Stomach (tissue), 9 donors: ENCODE data around the gene CUX1. TPM values are rescaled to one million over a fixed set of nuclear protein-coding genes. Genes with fewer than 3 reads are reported as not detected.
A peak's percentile ranks its signal among the peaks of the same experiment; 100 is the strongest.
"Not testable (repeated sequence)": the region's sequence is repeated elsewhere in the genome, so short reads cannot be mapped to it uniquely, and the experiment has no call there.

Source experiments
- DNase-seq, 2 donors: peaks; one replicate each; pipeline versions ENCODE4 v3.0.0 to v3.0.0-alpha.2; 2013 to 2019
- H3K27ac ChIP-seq, 5 donors: fragments of 200-600 bp in 4 of 5; sonication (generic) in 4 of 5; one replicate each; pipeline ENCODE4 v1.5.1; 2013 to 2019; ENCODE audit warnings: mild to moderate bottlenecking in 1 of 5, moderate library complexity in 1 of 5
- H3K27me3 ChIP-seq, 3 donors: fragments of 200-600 bp; sonication (generic); one replicate each; pipeline ENCODE4 v1.5.1; 2017 to 2019; ENCODE audit warnings: mixed run types in 1 of 3
- H3K36me3 ChIP-seq, 4 donors: fragments of 200-600 bp; sonication (generic); 1 replicate in 3 of 4; 2 replicates in 1 of 4; pipeline ENCODE4 v1.5.1; 2016 to 2019
- H3K4me1 ChIP-seq, 4 donors: fragments of 200-600 bp; sonication (generic); one replicate each; pipeline ENCODE4 v1.5.1; 2016 to 2019
- H3K4me3 ChIP-seq, 4 donors: fragments of 200-600 bp; sonication (generic) in 3 of 4; one replicate each; pipeline ENCODE4 v1.5.1; 2016 to 2019; ENCODE audit warnings: mild to moderate bottlenecking in 1 of 4
- H3K9me3 ChIP-seq, 4 donors: fragments of 200-600 bp; sonication (generic); one replicate each; pipeline ENCODE4 v1.5.1; 2016 to 2019
- EP300 ChIP-seq: sonication (generic); formaldehyde crosslinking; IDR thresholded peaks from one replicate; pipeline ENCODE4 v1.6.1; 2017; ENCODE audit warnings: antibody characterized with exemption
- POLR2A ChIP-seq, 4 donors: fragments of 450-650 bp; IDR thresholded peaks; one replicate each; pipeline ENCODE4 v1.6.1; 2016; ENCODE audit warnings: antibody characterized with exemption in 4 of 4, control low read depth in 2 of 4, mild to moderate bottlenecking in 1 of 4, moderate library complexity in 1 of 4
- POLR2AphosphoS5 ChIP-seq, 3 donors: sonication (generic); formaldehyde crosslinking; IDR thresholded peaks; one replicate each; pipeline ENCODE4 v1.6.1; 2016; ENCODE audit warnings: antibody characterized with exemption in 3 of 3
- WGBS, 5 donors: extraction: QIAGEN DNeasy Blood & Tissue Kit in 3 of 5; methylation state at CpG; one replicate each; pipeline versions ENCODE4 v1.1.5 to v1.1.7; 2013 to 2018; 5-methylcytosine and 5-hydroxymethylcytosine counted together
- intact Hi-C: fragments of 100-400 bp; cut with DNase I; formaldehyde crosslinking; loops from one replicate; pipeline ENCODE4 v1.15.1; 2023; ENCODE audit warnings: low total_unique reads
- polyA plus RNA-seq, 3 donors: library from polyadenylated mRNA; stranded (reverse); fragments of 200-250 nt; gene quantifications; one replicate each; pipeline ENCODE4 v1.2.3, GENCODE V29; 2013
- total RNA-seq, 5 donors: library from RNA; depleted of rRNA; stranded (reverse); fragments of >200 nt; gene quantifications; one replicate each; pipeline versions ENCODE4 v1.1.0 to v1.2.3, GENCODE V29; 2014 to 2016
- TF ChIP-seq, protein P1 (sequence below), 7 experiments: fragments of 450-650 bp in 4 of 7; fragments of 200-600 bp in 3 of 7; sonication (generic) in 3 of 7; IDR thresholded peaks; one replicate each; pipeline ENCODE4 v1.5.1; 2016 to 2019; ENCODE audit warnings: antibody characterized with exemption in 7 of 7, control low read depth in 2 of 7, mild to moderate bottlenecking in 1 of 7
- donor health status: healthy with polysubstance abuse.
- donor health status: Bipolar disorder and iron deficiency.
- donor health status: healthy.

Gene CUX1
- total and polyA plus RNA-seq, 8 donors, result 24.7 to 201 (median 54.7) TPM

DNA sequence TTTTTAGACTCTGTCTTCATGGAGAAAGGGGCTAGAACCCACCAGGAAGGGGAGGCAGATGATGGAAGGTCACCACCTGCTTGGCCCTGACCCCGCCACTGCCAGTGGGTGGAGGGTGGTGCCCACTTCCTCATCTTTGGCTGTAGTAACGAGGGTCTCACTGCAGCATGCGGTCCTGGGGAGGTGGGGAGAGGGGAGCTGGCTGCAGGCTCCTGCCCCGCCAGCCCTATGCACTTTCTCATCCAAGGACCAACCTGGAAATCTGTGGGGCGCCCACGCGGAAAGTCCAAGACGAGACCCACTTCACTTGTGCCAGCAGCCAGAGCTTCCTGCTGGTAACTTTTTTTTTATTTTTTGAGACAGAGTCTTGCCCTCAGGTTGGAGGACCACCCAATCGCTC is 101.0 kb downstream of the CUX1 start:
- H3K4me1 ChIP-seq, result peaks cover 10 to 33% (median 23%) of the 10 kb centered on the region in 4 donors
- WGBS, 5 donors, result 90 to 98% (median 97%) methylated on average over 7 to 9 of the region's 9 CpGs
- intact Hi-C loops, result no loop called here
- H3K9me3 ChIP-seq, result no peaks in the 10 kb centered on the region
- H3K27ac ChIP-seq, result no peak overlapping the region
- TF ChIP-seq POLR2AphosphoS5 (IDR thresholded peaks at IDR 0.05), result no peak
- TF ChIP-seq EP300, result no peak
- TF ChIP-seq, protein P1, sequence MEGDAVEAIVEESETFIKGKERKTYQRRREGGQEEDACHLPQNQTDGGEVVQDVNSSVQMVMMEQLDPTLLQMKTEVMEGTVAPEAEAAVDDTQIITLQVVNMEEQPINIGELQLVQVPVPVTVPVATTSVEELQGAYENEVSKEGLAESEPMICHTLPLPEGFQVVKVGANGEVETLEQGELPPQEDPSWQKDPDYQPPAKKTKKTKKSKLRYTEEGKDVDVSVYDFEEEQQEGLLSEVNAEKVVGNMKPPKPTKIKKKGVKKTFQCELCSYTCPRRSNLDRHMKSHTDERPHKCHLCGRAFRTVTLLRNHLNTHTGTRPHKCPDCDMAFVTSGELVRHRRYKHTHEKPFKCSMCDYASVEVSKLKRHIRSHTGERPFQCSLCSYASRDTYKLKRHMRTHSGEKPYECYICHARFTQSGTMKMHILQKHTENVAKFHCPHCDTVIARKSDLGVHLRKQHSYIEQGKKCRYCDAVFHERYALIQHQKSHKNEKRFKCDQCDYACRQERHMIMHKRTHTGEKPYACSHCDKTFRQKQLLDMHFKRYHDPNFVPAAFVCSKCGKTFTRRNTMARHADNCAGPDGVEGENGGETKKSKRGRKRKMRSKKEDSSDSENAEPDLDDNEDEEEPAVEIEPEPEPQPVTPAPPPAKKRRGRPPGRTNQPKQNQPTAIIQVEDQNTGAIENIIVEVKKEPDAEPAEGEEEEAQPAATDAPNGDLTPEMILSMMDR (IDR thresholded peaks at IDR 0.05), result no peak
- TF ChIP-seq POLR2A (IDR thresholded peaks at IDR 0.05), result no peak
- no peak for DNase-seq
- no peaks in the 10 kb centered on the region for H3K27me3 ChIP-seq
- H3K4me3 ChIP-seq, result no peak overlapping the region
- peaks cover 22 to 49% (median 46%) of the 10 kb centered on the region in 4 donors for H3K36me3 ChIP-seq

DNA sequence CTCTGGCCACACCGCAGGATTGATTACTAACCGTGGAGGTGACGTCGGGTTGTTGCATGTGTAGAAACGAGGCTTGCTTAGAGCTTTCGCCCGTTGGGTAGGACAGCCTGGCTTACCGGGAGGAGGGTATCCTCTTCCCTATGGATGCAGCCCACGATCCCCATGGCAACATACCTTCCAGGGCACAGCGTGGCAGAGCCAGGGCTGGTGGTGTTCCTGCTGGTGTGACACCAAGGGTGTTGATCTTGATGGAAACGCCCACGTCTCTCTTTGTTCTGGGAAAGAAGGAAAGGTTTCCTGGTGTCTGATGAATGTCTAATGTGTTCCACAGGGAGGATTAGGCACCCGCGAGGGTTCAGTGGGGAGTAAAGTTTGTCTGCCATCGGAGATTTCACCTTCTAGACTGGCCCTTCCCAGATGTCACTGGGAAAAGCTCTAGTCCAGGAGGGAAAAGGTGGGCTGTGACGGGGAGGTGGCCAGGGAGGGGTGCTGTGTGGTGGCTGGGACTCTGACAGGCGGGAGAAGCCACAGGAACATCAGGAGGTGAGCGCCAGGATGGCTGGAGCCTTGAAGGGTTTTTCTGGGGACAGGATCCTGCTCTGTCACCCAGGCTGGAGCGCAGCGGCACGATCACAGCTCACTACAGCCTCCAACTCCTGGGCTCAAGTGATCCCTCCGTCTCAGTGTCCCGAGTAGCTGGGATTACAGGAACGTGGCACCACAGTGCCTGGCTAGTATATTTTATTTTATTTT is 102.1 kb downstream of the CUX1 start:
- peaks cover 22 to 50% (median 47%) of the 10 kb centered on the region in 4 donors for H3K36me3 ChIP-seq
- intact Hi-C loops, result no loop called here
- no peaks in the 10 kb centered on the region for H3K27me3 ChIP-seq
- no peak overlapping the region for H3K27ac ChIP-seq
- no peak overlapping the region for H3K4me3 ChIP-seq
- H3K9me3 ChIP-seq, result no peaks in the 10 kb centered on the region
- peaks cover 10 to 33% (median 21%) of the 10 kb centered on the region in 4 donors for H3K4me1 ChIP-seq
- TF ChIP-seq POLR2A (IDR thresholded peaks at IDR 0.05) (no peak), POLR2AphosphoS5 (IDR thresholded peaks at IDR 0.05) (no peak), EP300 (no peak)
- TF ChIP-seq, protein P1 (IDR thresholded peaks at IDR 0.05), result no peak
- WGBS, 5 donors, result 90 to 94% (median 94%) methylated on average over 23 to 24 of the region's 24 CpGs
- DNase-seq, result no peak

DNA sequence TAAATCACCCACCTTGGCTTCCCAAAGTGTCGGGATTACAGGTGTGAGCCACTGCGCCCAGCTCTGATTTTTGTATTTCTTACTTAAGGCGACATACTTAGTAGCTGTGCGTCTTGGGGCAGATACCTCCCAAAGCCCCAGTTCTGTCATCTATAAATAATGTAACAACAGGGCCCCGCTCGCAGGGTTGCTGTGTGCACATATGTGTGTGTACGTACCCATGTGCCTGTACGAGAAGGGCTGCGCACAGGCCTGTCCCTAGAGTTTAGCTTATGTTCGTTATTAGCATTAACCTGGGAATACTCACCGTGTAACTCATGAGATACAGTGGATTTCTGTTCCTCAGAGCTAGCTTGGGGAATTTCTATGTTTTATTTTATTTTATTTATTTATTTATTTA is 103.6 kb downstream of the CUX1 start:
- Histone ChIP-seq H3K27me3 (no peaks in the 10 kb centered on the region), H3K4me3 (no peak overlapping the region), H3K4me1 (peaks cover 10 to 31% (median 19%) of the 10 kb centered on the region in 4 donors), H3K36me3 (peaks cover 17 to 43% (median 38%) of the 10 kb centered on the region in 4 donors), H3K9me3 (no peaks in the 10 kb centered on the region), H3K27ac (no peak overlapping the region)
- no peak for TF ChIP-seq POLR2A (IDR thresholded peaks at IDR 0.05)
- TF ChIP-seq, protein P1 (IDR thresholded peaks at IDR 0.05), result no peak
- TF ChIP-seq EP300, result no peak
- no peak for TF ChIP-seq POLR2AphosphoS5 (IDR thresholded peaks at IDR 0.05)
- WGBS, 5 donors, result 92 to 98% (median 93%) methylated on average over 11 of the region's 11 CpGs
- DNase-seq, result no peak
- intact Hi-C loops, result no loop called here

DNA sequence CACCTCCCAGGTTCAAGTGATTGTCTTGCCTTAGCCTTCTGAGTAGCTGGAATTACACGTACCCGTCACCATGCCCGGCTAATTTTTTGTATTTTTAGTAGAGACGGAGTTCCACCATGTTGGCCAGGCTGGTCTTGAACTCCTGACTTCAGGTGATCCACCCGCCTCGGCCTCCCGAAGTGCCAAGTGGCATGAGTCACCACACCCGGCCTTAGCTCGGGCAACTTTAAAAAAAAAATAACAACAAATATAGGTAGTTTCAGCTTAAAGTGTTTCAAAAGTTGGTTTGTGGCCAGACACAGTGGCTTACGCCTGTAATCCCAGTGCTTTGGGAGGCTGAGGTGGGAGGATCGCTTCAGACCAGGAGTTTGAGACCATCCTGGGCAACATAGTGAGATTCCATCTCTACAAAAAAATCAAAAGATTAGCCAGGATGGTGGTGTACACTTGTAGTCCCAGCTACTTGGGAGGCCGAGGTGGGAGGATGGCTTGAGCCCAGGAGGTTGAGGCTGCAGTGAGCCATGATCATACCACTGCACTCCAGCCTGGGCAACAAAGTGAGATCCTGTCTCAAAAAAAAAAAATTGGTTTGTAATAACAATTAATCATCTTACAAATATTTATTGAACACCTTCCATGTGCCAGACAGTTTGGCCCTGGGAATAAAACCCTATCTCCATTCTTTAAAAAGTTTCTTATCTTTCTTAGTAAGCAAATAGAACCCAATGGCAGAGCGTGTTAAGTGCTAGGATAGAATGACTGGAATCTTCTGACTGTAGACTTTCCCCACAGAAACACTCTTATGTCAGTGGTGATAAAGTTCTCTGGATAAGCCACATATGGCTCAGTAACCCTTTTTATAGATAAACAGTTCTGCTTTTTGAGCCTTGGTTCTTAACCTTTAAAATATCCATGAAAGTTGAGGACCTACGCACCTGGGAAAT is 104.4 kb downstream of the CUX1 start:
- TF ChIP-seq POLR2AphosphoS5 (IDR thresholded peaks at IDR 0.05), result peak in 2 of 3 donors; percentile 34 to 45
- Histone ChIP-seq H3K36me3 (peaks cover 10 to 36% (median 32%) of the 10 kb centered on the region in 4 donors), H3K4me1 (peaks cover 10 to 31% (median 19%) of the 10 kb centered on the region in 4 donors), H3K27ac (peak overlapping the region in 3 of 5 donors; percentile 1 to 73 (median 70))
- intact Hi-C loops, DNase-seq, H3K9me3 ChIP-seq, H3K4me3 ChIP-seq, H3K27me3 ChIP-seq: not testable (repeated sequence)
- WGBS, 5 donors, result 79 to 91% (median 84%) methylated on average over 14 of the region's 14 CpGs
